Measurements from ENCODE around the gene SOX8. TPM values are rescaled to one million over a fixed set of nuclear protein-coding genes. Genes with fewer than 3 reads are reported as not detected.

SOX8 gene
- 1.4 and 6.7 TPM in 2 replicates for total RNA-seq (ENCODE audit: low replicate concordance)
- long read RNA-seq, partial matches to known transcripts: 0 of 1 reads
- long read RNA-seq, other reads (novel, unspliced or antisense): 1 of 1 reads

GRCh38 chr16:981695-982144 lies at the start of gene SOX8:
SOX8 (plus strand) TSS chr16:981770; CDS start chr16:981923, 153 bp downstream.
- Mint-ChIP-seq H3K27ac (no peak within 1 kb of the TSS), H3K4me1 (ENCODE audit: unreplicated experiment) (peaks cover 11% of the 10 kb centered on the region)
- no peak for DNase-seq (ENCODE audit: extremely low spot score, unreplicated experiment)

DNA sequence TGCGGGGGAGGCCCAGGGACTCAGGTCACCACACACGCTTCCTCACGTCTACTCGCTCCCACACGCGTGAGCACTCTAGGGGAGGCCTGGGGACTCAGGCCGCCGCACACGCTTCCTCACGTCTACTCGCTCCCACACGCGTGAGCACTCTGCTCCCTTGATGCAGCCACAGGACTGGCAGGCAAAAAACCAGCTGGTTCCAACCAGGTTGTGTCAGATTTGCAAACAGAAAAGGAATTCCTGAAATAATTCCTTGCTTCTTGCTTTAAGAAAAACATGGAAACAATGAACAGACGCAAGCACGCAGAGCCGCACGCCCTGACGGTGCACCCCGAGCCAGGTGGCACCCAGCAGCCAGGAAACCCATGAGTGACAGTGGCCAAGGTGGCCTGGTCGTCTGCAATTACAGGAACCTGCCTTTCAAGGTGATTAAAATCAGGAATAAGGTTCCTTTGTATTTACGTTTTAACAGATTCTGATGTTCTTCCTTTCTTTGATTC lies 48.7 kb upstream of the SOX8 start:
- H3K27me3 Mint-ChIP-seq: no peaks in the 10 kb centered on the region
- TF ChIP-seq, protein P1, sequence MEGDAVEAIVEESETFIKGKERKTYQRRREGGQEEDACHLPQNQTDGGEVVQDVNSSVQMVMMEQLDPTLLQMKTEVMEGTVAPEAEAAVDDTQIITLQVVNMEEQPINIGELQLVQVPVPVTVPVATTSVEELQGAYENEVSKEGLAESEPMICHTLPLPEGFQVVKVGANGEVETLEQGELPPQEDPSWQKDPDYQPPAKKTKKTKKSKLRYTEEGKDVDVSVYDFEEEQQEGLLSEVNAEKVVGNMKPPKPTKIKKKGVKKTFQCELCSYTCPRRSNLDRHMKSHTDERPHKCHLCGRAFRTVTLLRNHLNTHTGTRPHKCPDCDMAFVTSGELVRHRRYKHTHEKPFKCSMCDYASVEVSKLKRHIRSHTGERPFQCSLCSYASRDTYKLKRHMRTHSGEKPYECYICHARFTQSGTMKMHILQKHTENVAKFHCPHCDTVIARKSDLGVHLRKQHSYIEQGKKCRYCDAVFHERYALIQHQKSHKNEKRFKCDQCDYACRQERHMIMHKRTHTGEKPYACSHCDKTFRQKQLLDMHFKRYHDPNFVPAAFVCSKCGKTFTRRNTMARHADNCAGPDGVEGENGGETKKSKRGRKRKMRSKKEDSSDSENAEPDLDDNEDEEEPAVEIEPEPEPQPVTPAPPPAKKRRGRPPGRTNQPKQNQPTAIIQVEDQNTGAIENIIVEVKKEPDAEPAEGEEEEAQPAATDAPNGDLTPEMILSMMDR (conservative IDR thresholded peaks at IDR 0.05): no peak
- no peak overlapping the region for H3K4me3 Mint-ChIP-seq
- H3K4me1 Mint-ChIP-seq (ENCODE audit: unreplicated experiment): peaks cover 5% of the 10 kb centered on the region
- no peaks in the 10 kb centered on the region for H3K9me3 Mint-ChIP-seq
- no peak for DNase-seq (ENCODE audit: extremely low spot score, unreplicated experiment)
- no peak overlapping the region for H3K27ac Mint-ChIP-seq
- no peaks in the 10 kb centered on the region for H3K36me3 Mint-ChIP-seq

More at GRCh38 chr16:981695-982144, at the start of gene SOX8:
- no peaks in the 10 kb centered on the region for H3K36me3 Mint-ChIP-seq
- peaks cover 18% of the 10 kb centered on the region for H3K27me3 Mint-ChIP-seq
- peak within 1 kb of the TSS; percentile 84 for H3K4me3 Mint-ChIP-seq
- TF ChIP-seq, protein P1 (conservative IDR thresholded peaks at IDR 0.05): no peak
- no peaks in the 10 kb centered on the region for H3K9me3 Mint-ChIP-seq

GRCh38 chr16:933581-933980 lies 48.0 kb upstream of the SOX8 start:
- TF ChIP-seq, protein P1 (conservative IDR thresholded peaks at IDR 0.05): no peak
- Mint-ChIP-seq H3K27me3 (no peaks in the 10 kb centered on the region), H3K9me3 (no peaks in the 10 kb centered on the region), H3K4me3 (no peak overlapping the region), H3K36me3 (peaks cover 1% of the 10 kb centered on the region), H3K4me1 (ENCODE audit: unreplicated experiment) (peaks cover 5% of the 10 kb centered on the region), H3K27ac (no peak overlapping the region)
- no peak for DNase-seq (ENCODE audit: extremely low spot score, unreplicated experiment)

DNA sequence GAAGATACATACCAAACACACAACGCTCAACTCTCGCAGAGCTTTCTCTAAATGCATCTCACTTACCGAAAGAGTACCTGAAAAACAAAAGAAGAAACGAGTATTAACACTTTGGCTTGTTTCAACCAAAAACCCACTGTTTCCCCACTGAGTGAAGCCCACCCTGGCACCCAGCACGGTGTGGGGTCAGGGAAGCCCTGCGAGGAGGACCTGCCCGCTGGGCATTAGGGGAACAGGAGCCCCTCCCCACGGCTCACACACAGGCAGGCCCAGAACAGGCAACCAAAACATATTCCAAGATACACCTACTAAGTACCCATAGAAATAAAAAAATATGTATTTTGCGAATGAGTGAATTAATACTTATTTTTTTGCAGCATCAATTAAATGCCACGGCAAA lies 47.4 kb upstream of the SOX8 start:
- no peaks in the 10 kb centered on the region for H3K27me3 Mint-ChIP-seq
- no peak overlapping the region for H3K27ac Mint-ChIP-seq
- H3K4me3 Mint-ChIP-seq: no peak overlapping the region
- DNase-seq (ENCODE audit: extremely low spot score, unreplicated experiment): no peak
- peaks cover 5% of the 10 kb centered on the region for H3K4me1 Mint-ChIP-seq (ENCODE audit: unreplicated experiment)
- no peaks in the 10 kb centered on the region for H3K9me3 Mint-ChIP-seq
- H3K36me3 Mint-ChIP-seq: peaks cover 6% of the 10 kb centered on the region
- TF ChIP-seq, protein P1 (conservative IDR thresholded peaks at IDR 0.05): no peak

GRCh38 chr16:935684-936083 lies 45.9 kb upstream of the SOX8 start:
- Mint-ChIP-seq H3K4me1 (ENCODE audit: unreplicated experiment) (peaks cover 5% of the 10 kb centered on the region), H3K4me3 (no peak overlapping the region), H3K27me3 (no peaks in the 10 kb centered on the region), H3K36me3 (peaks cover 10% of the 10 kb centered on the region), H3K27ac (no peak overlapping the region), H3K9me3 (no peaks in the 10 kb centered on the region)
- TF ChIP-seq, protein P1 (conservative IDR thresholded peaks at IDR 0.05): no peak
- no peak for DNase-seq (ENCODE audit: extremely low spot score, unreplicated experiment)
